ENCODE measurements around the gene EOLA2. TPM values are rescaled to one million over a fixed set of nuclear protein-coding genes. Genes with fewer than 3 reads are reported as not detected.
"Not testable (repeated sequence)": the region's sequence is repeated elsewhere in the genome, so short reads cannot be mapped to it uniquely, and the experiment has no call there.

EOLA2 gene
- polyA plus RNA-seq, 1 donor from 2014 or later, result 37.7 TPM

DNA sequence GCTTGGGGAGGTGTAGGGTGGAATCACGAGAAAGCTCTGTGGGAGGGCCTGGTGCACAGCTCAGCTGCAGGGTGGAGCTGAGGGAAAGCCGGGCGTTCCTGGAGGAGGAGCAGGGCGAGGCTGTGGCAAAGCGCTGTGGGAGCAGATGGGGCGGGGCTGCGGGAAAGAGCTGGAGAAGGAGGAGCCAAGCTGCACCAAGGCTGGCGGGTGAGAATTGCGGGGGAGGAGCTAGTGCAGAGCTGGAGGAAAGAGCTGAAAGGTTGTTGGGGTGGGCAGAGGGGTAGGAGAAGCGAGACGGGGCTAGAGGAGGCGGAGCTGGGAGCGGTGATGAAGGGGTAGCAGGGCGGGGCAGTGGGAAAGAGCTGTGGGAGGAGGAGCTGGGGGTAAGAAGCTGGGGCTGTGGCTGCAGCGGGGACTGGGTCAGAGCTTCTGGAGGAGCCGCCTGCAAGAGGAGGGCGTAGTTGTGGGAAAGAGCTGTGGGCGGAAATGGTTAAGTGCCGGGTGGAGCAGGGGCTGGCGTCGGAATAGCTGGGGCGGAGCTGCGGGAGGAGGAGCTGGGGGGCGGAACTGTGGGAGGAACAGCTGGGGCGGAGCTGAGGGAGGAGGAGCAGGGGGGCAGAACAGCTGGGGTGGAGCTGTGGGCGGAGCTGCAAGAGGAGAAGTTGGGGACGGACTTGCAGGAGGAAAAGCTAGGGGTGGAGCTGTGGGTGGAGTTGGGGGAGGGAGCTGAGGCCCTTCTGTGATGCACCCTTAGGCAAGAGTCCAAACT lies 1.8 kb upstream of the EOLA2 start:
- H3K36me3 Mint-ChIP-seq, result no peaks in the 10 kb centered on the region
- H3K4me3 Mint-ChIP-seq, result peak overlapping the region; percentile 85 to 96 (median 93)
- H3K4me1 Mint-ChIP-seq, result peaks cover 0 to 8% (median 4%) of the 10 kb centered on the region in 3 donors
- H3K9me3 Mint-ChIP-seq, result no peaks in the 10 kb centered on the region
- peak overlapping the region; percentile 39 to 98 (median 93) for H3K27ac Mint-ChIP-seq
- no peaks in the 10 kb centered on the region for H3K27me3 Mint-ChIP-seq

DNA sequence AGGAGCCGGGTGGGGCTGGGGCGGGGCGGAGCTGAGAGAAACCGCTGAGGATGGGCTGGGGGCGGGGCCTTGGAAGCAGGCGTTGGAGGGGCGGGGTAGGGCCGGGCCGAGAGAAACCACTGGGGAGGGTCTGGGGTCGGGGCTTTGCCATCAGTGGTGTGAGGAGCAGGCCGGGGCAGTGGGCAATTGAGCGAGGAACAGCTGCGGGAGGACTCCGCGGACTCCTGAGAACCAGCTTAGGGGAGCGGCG lies 1.3 kb upstream of the EOLA2 start:
- Mint-ChIP-seq H3K4me3 (peak overlapping the region; percentile 85 to 96 (median 93)), H3K27me3 (no peaks in the 10 kb centered on the region), H3K9me3 (no peaks in the 10 kb centered on the region), H3K36me3 (no peaks in the 10 kb centered on the region), H3K4me1 (peaks cover 0 to 6% (median 4%) of the 10 kb centered on the region in 3 donors), H3K27ac (peak overlapping the region; percentile 39 to 98 (median 93))

DNA sequence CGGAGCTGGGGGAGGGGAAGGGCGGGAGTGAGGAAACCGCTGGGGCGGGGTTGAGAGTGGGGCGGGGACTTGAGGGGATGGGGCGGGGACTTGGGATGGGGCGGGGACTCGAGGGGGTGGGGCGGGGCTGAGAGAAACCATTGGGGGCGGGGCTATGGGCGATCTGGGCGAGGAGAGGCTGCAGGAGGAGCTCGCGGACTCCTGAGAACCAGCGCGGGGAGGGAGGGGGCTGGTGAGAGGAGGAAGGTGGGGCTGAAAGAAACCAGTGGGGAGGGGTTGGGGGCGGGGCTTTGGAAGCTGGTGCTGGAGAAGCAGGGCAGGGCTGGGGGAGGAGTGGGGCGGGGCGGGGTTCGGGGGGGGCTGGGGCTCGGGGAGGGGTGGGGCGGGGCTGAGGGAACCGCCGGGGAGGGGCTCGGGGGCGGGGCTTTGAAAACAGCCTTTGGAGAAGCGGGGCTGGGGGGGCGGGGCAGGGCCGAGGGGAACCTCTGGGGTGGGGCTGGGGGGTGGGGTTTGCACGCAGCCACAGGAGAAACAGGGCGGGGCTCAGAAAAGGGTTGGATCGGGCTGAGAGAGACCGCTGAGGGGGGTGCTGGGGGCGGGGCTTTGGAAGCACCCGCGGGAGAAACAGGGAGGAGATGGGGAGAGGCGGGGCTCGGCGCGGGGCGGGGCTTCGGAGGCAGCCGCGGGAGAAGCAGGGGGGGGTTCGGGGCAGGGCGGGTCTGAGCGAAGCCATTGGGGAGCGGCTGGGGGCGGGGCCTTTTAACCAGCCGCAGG lies 777 bp upstream of the EOLA2 start:
- H3K9me3 Mint-ChIP-seq, result no peaks in the 10 kb centered on the region
- H3K4me3 Mint-ChIP-seq, result peak overlapping the region; percentile 52 to 98 (median 93)
- H3K27ac Mint-ChIP-seq, result peak overlapping the region in 2 of 3 donors; percentile 97 to 98
- H3K36me3 Mint-ChIP-seq, result no peaks in the 10 kb centered on the region
- no peaks in the 10 kb centered on the region for H3K27me3 Mint-ChIP-seq
- H3K4me1 Mint-ChIP-seq, result peaks cover 0 to 6% (median 4%) of the 10 kb centered on the region in 3 donors

DNA sequence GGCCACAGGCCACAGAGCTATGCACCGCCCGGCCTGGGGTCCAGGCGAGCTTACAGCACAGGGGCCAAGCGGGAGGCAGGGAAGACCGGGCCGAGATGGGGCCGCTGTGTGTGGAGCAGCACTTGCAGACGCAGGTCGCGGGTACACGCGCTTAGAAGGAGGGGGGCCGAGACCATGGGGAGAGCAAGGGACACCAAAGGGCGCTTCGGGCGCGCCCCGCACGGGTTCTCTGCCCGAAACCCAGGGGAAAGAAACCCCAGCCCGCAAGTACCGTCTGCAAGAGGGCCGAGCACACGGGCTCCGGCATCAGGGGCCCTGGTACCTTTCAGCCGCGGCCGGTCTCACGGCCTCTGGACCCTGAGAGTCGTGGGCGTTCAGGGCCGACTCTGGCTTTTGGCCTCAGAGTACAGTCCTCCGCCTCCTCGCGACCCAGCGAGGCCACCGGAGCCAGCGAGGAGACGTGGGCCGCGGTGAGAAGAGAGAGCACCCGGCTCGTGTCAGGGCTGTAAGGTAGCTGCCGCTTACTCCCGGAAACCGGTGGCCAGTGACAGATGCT lies 342 bp downstream of the EOLA2 start:
- Mint-ChIP-seq H3K4me3 (peak overlapping the region; percentile 59 to 98 (median 93)), H3K27me3 (no peaks in the 10 kb centered on the region), H3K4me1 (peaks cover 0 to 6% (median 4%) of the 10 kb centered on the region in 3 donors), H3K9me3 (no peaks in the 10 kb centered on the region), H3K27ac (peak overlapping the region; percentile 75 to 98 (median 97)), H3K36me3 (no peaks in the 10 kb centered on the region)

- not testable (repeated sequence) for H3K4me1 Mint-ChIP-seq, H3K36me3 Mint-ChIP-seq, H3K9me3 Mint-ChIP-seq, H3K27me3 Mint-ChIP-seq
- H3K4me3 Mint-ChIP-seq, result peak overlapping the region; percentile 39 to 98 (median 93)
- peak overlapping the region in 2 of 3 donors; percentile 48 to 98 for H3K27ac Mint-ChIP-seq
These were observed 963 bp downstream of the EOLA2 start for GRCh38 chrX:149937328-149937727.

- not testable (repeated sequence) for H3K27me3 Mint-ChIP-seq, H3K4me3 Mint-ChIP-seq, H3K9me3 Mint-ChIP-seq, H3K36me3 Mint-ChIP-seq, H3K27ac Mint-ChIP-seq, H3K4me1 Mint-ChIP-seq
These were observed 4.7 kb downstream of the EOLA2 start for GRCh38 chrX:149933547-149933946.

GRCh38 chrX:149932970-149933369 lies 5.3 kb downstream of the EOLA2 start:
- H3K4me3 Mint-ChIP-seq, H3K27me3 Mint-ChIP-seq, H3K9me3 Mint-ChIP-seq: not testable (repeated sequence)

GRCh38 chrX:149932150-149932549 lies 6.1 kb downstream of the EOLA2 start:
- not testable (repeated sequence) for H3K4me3 Mint-ChIP-seq, H3K4me1 Mint-ChIP-seq, H3K36me3 Mint-ChIP-seq, H3K27me3 Mint-ChIP-seq, H3K9me3 Mint-ChIP-seq, H3K27ac Mint-ChIP-seq

More at GRCh38 chrX:149932970-149933369, 5.3 kb downstream of the EOLA2 start:
- H3K4me1 Mint-ChIP-seq, H3K36me3 Mint-ChIP-seq: not testable (repeated sequence)
- H3K27ac Mint-ChIP-seq, result peak overlapping the region in 1 of 3 donors; percentile 78

- H3K36me3 Mint-ChIP-seq, H3K27me3 Mint-ChIP-seq, H3K9me3 Mint-ChIP-seq, H3K27ac Mint-ChIP-seq, H3K4me1 Mint-ChIP-seq, H3K4me3 Mint-ChIP-seq: not testable (repeated sequence)
These were observed 6.9 kb downstream of the EOLA2 start for GRCh38 chrX:149931355-149931754.

DNA sequence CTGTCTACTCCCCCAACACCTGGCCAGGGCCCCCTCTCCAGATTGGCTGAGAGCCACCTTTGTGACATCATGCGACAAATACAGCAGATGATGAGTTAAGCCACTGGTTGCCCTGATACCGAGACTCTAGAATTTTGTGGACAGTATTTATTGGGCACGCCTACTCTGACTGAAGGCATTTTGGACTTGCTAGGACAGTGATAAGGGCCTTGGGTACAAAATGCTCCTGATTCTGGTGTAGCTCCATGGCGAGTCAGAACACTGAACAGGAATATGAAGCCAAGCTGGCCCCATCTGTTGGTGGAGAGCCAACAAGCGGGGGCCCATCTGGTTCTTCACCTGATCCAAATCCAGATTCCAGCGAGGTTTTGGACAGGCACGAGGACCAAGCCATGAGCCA lies 8.9 kb downstream of the EOLA2 start, which contains the start of gene HSFX4:
Gene HSFX4, plus strand, starts transcription at position 174 of the 400 bp plus-strand sequence. Its CDS starts 72 bp downstream, at position 246.
- H3K27ac Mint-ChIP-seq, H3K36me3 Mint-ChIP-seq, H3K9me3 Mint-ChIP-seq, H3K4me3 Mint-ChIP-seq, H3K27me3 Mint-ChIP-seq, H3K4me1 Mint-ChIP-seq: not testable (repeated sequence)

DNA sequence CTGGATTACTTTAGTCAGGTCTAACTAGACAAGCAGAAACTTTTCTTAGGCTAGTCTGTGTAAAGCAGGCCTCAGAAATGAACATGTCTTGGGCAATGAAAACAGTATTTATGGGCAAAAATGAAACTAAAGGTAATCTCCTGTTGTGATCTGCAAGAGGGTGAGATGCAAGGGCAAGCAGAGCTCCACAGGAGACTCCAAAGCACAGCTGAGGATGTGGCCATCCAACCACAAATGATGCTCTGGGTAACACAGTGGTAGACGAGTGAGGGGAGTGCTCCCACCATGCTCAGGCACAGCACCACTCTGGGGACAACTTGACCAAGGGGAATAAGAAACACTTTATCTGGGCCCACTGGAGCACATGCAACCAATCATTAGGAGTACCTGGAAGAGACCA lies 9.7 kb downstream of the EOLA2 start:
- not testable (repeated sequence) for H3K4me3 Mint-ChIP-seq, H3K27me3 Mint-ChIP-seq, H3K36me3 Mint-ChIP-seq, H3K27ac Mint-ChIP-seq, H3K9me3 Mint-ChIP-seq, H3K4me1 Mint-ChIP-seq

GRCh38 chrX:149927964-149928258 lies 10.4 kb downstream of the EOLA2 start:
- not testable (repeated sequence) for H3K36me3 Mint-ChIP-seq, H3K27me3 Mint-ChIP-seq, H3K27ac Mint-ChIP-seq, H3K4me3 Mint-ChIP-seq, H3K4me1 Mint-ChIP-seq, H3K9me3 Mint-ChIP-seq

DNA sequence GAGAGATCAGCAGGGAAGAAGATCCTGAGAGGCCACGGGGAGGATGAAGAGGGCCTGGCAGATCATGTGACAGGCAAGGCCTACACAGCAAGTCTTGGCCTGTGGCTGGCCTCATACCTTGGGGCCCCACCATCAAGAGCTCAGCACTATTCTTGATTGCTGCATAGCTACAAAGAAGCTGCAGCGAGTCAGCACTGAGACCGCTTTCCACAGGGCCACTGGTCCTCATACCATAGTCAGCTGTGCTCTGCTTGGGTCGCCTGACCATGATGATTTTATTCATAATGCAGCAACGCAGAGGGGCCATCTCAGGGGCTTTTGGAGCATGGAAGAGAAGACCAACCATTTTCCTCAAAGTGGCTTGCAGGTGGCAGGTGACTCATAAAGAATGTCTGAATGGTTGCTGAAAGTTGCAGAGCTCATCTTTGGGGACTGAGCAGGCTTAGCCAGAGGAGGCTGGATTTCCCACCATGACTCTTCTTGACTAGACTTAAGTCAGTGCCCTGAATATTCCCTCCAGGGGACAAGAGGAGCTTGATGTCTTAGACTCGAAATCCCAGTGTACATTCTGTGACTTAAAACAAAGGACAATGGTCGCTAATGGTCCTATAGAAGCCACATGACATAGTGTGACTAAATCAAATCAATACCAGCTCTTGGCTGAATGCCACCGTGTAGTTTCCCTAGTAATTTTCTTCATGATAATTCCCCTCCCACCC lies 10.9 kb downstream of the EOLA2 start:
- not testable (repeated sequence) for H3K4me1 Mint-ChIP-seq, H3K9me3 Mint-ChIP-seq, H3K27me3 Mint-ChIP-seq, H3K27ac Mint-ChIP-seq, H3K4me3 Mint-ChIP-seq, H3K36me3 Mint-ChIP-seq

DNA sequence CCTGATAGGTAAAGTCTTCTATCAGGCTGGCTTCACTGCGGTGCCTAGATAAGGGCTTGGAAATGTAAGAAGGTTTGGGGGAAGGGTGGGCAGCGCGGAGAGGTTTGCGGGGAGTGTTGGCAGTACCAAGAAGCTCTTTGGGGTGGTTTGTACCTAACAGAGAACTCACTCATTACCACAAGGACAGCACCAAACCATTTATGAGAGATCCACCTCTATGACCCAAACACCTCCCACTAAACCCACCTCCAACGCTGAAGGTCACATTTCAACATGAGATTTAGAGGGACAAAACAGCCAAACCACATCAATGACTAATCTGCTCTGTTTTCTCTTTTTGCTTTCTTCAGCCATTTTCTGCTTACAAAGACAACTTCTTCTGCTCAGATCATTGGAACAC lies 13.9 kb downstream of the EOLA2 start:
- H3K27ac Mint-ChIP-seq, H3K27me3 Mint-ChIP-seq, H3K9me3 Mint-ChIP-seq, H3K36me3 Mint-ChIP-seq, H3K4me1 Mint-ChIP-seq, H3K4me3 Mint-ChIP-seq: not testable (repeated sequence)

GRCh38 chrX:149923836-149924235 lies 14.5 kb downstream of the EOLA2 start:
- not testable (repeated sequence) for H3K36me3 Mint-ChIP-seq, H3K4me3 Mint-ChIP-seq, H3K9me3 Mint-ChIP-seq, H3K4me1 Mint-ChIP-seq, H3K27ac Mint-ChIP-seq, H3K27me3 Mint-ChIP-seq
